GM12875 (cell line): Measurements from ENCODE around the gene POLD1.
"Not testable (repeated sequence)": the region's sequence is repeated elsewhere in the genome, so short reads cannot be mapped to it uniquely, and the experiment has no call there.

Experiments used
- H3K4me3 ChIP-seq: one replicate; pipeline ENCODE4 v1.5.1; 2011; ENCODE audit warnings: low read depth, low read length, control low read depth
- CTCF ChIP-seq: IDR thresholded peaks from 2 replicates; pipeline ENCODE4 v1.5.1; 2011; ENCODE audit warnings: low read depth, mild to moderate bottlenecking, control low read depth, inconsistent platforms, low read length, moderate library complexity, borderline replicate concordance; ENCODE audit not compliant: insufficient read depth

POLD1 gene

GRCh38 chr19:50432221-50433028 lies 48.3 kb downstream of the POLD1 start, which contains the start of gene MYBPC2:
MYBPC2 (plus strand) TSS chr19:50432892; CDS start chr19:50432954, 62 bp downstream.
- H3K4me3 ChIP-seq: peak within 1 kb of the TSS; percentile 58
- TF ChIP-seq CTCF: no peak

GRCh38 chr19:50433201-50434180 lies 49.3 kb downstream of the POLD1 start:
- TF ChIP-seq CTCF: no peak
- H3K4me3 ChIP-seq: peak overlapping the region; percentile 57

- H3K4me3 ChIP-seq: peak overlapping the region; percentile 57
- TF ChIP-seq CTCF: no peak
Observed at GRCh38 chr19:50434525-50434924, 50.4 kb downstream of the POLD1 start.

GRCh38 chr19:50435221-50435620 lies 51.1 kb downstream of the POLD1 start:
- no peak overlapping the region for H3K4me3 ChIP-seq
- no peak for TF ChIP-seq CTCF

GRCh38 chr19:50435627-50436026 lies 51.5 kb downstream of the POLD1 start:
- no peak for TF ChIP-seq CTCF
- H3K4me3 ChIP-seq: no peak overlapping the region

- TF ChIP-seq CTCF: no peak
Observed at GRCh38 chr19:50437862-50438449, 53.8 kb downstream of the POLD1 start.

GRCh38 chr19:50439130-50439529 lies 55.0 kb downstream of the POLD1 start:
- not testable (repeated sequence) for H3K4me3 ChIP-seq

More at GRCh38 chr19:50437862-50438449, 53.8 kb downstream of the POLD1 start:
- H3K4me3 ChIP-seq: no peak overlapping the region
